Measurements from ENCODE around the gene FHIP1A. TPM values are rescaled to one million over a fixed set of nuclear protein-coding genes. Genes with fewer than 3 reads are reported as not detected.
"Not testable (repeated sequence)": the region's sequence is repeated elsewhere in the genome, so short reads cannot be mapped to it uniquely, and the experiment has no call there.

FHIP1A gene
- total RNA-seq, 4 donors from 2014 or later = 4.9 to 59.4 (median 9.0) TPM

DNA sequence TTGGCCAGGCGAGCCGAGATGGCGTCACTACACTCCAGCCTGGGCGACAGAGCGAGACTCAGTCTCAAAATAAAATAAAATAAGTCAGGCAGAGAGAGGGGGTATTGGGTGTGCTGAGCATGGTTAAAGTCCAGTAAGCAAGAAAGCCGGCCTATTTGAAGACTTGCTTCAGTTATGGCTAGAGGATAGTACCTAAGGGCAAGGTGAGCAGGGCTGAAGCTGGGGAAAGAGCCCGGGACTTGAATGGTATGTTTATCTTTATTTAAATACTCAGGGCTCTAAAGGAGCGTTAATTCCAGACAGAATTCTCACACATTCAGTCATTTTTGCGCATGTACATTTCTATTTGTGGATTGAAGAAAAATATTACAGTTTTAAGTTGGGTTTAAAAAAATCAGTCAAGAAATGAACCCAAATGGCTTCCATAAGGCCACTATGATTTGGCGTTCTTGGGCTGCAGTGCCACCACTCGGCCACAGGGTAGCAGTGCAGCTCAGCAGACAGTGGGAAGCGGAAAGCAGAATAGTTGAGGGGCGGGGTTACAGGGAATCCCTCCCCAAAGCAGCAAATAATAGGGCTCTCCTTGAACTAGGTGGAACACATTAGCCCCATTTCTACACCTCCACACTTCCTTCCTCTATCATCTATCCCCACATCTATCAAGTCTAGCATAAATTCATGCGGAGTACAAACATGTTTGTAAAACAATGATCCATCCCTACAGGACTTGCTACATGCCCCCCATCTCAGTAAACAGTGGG, 46.4 kb upstream of the FHIP1A start:
- peak; percentile 78 to 85 for DNase-seq (ENCODE audit: low spot score in 2 of 2)
- peak overlapping the region in 2 of 4 donors; percentile 19 to 60 for H3K27ac ChIP-seq
- H3K36me3 ChIP-seq = no peaks in the 10 kb centered on the region
- no peaks in the 10 kb centered on the region for H3K9me3 ChIP-seq
- H3K4me3 ChIP-seq = no peak overlapping the region
- H3K4me1 ChIP-seq = peaks cover 0 to 19% (median 5%) of the 10 kb centered on the region in 4 donors
- 39 to 49% methylated on average over 14 of the region's 14 CpGs for WGBS, 2 donors
- TF ChIP-seq EP300 (IDR thresholded peaks at IDR 0.05) (peak in 1 of 2 donors; percentile 26), POLR2A (IDR thresholded peaks at IDR 0.05) (no peak)
- TF ChIP-seq, protein P1, sequence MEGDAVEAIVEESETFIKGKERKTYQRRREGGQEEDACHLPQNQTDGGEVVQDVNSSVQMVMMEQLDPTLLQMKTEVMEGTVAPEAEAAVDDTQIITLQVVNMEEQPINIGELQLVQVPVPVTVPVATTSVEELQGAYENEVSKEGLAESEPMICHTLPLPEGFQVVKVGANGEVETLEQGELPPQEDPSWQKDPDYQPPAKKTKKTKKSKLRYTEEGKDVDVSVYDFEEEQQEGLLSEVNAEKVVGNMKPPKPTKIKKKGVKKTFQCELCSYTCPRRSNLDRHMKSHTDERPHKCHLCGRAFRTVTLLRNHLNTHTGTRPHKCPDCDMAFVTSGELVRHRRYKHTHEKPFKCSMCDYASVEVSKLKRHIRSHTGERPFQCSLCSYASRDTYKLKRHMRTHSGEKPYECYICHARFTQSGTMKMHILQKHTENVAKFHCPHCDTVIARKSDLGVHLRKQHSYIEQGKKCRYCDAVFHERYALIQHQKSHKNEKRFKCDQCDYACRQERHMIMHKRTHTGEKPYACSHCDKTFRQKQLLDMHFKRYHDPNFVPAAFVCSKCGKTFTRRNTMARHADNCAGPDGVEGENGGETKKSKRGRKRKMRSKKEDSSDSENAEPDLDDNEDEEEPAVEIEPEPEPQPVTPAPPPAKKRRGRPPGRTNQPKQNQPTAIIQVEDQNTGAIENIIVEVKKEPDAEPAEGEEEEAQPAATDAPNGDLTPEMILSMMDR (IDR thresholded peaks at IDR 0.05) = peak; percentile 90 to 98 (median 94)
- no peaks in the 10 kb centered on the region for H3K27me3 ChIP-seq

DNA sequence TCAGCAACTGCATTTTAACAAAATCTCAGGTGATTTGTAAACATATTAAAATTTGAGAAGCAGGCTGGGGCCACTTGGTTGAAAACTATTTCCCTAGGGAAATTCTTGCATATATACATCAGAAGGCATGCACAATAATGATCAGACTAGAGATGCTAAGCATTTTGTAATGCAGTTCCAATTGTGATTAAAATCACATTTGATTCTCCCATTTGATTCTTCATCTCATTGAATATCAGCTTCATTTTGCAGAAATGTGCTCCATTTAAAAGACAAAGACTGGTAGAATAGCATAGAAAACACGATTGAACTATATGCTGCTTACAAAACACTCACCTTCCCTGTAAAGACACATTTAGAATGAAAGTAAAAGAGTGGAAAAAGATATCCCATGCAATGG, 32.4 kb upstream of the FHIP1A start:
- no peaks in the 10 kb centered on the region for H3K27me3 ChIP-seq
- H3K4me1 ChIP-seq = no peaks in the 10 kb centered on the region
- H3K27ac ChIP-seq = no peak overlapping the region
- no peak overlapping the region for H3K4me3 ChIP-seq
- 52 to 78% methylated on average over 1 of the region's 1 CpG for WGBS, 2 donors
- no peak for DNase-seq (ENCODE audit: low spot score in 2 of 2)
- H3K36me3 ChIP-seq = no peaks in the 10 kb centered on the region
- TF ChIP-seq POLR2A (IDR thresholded peaks at IDR 0.05) = no peak
- TF ChIP-seq, protein P1 (IDR thresholded peaks at IDR 0.05) = no peak
- TF ChIP-seq EP300 (IDR thresholded peaks at IDR 0.05) = no peak
- H3K9me3 ChIP-seq = no peaks in the 10 kb centered on the region

DNA sequence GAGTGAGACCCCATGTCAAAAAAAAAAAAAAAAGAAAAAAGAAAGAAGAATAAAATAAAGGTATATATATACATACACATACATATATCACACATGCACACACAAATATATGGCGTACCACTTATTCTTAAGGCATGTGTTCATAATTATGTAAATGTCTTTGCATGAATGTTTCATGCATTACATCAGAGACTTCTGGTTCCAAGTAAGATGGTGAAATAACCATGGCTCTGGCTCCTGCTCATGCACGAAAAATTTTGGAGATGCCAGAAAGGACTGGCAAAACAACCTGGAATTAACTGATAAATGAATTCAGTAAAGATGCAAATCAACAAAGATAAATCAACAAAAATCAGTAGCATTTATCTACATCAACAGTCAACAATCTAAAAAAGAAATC, 19.7 kb upstream of the FHIP1A start:
- no peaks in the 10 kb centered on the region for H3K27me3 ChIP-seq
- 87 to 88% methylated on average over 2 of the region's 2 CpGs for WGBS, 2 donors
- no peaks in the 10 kb centered on the region for H3K36me3 ChIP-seq
- H3K4me1 ChIP-seq = no peaks in the 10 kb centered on the region
- DNase-seq (ENCODE audit: low spot score in 2 of 2) = no peak
- no peak overlapping the region for H3K4me3 ChIP-seq
- TF ChIP-seq POLR2A (IDR thresholded peaks at IDR 0.05) (no peak), EP300 (IDR thresholded peaks at IDR 0.05) (no peak)
- TF ChIP-seq, protein P1 (IDR thresholded peaks at IDR 0.05) = no peak
- H3K27ac ChIP-seq = no peak overlapping the region
- peaks cover 0 to 4% (median 0%) of the 10 kb centered on the region in 4 donors for H3K9me3 ChIP-seq

DNA sequence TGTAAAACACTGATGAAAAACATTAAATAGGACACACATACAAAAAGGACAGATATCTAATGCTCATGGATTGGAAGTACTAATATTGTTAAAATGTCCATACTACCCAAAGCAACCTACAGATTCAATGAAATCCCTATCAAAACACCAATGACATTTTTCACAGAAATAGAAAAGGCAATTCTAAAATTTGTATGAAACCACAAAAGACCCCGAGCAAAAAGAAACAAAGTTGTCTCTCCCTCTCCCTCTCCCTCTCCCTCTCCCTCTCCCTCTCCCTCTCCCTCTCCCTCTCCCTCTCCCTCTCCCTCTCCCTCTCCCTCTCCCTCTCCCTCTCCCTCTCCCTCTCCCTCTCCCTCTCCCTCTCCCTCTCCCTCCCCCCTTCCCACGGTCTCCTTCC, 19.2 kb upstream of the FHIP1A start:
- H3K9me3 ChIP-seq; H3K27ac ChIP-seq; H3K36me3 ChIP-seq; H3K4me3 ChIP-seq; H3K27me3 ChIP-seq; H3K4me1 ChIP-seq; DNase-seq (ENCODE audit: low spot score in 2 of 2): not testable (repeated sequence)
- 79 to 94% methylated on average over 2 of the region's 2 CpGs for WGBS, 2 donors

DNA sequence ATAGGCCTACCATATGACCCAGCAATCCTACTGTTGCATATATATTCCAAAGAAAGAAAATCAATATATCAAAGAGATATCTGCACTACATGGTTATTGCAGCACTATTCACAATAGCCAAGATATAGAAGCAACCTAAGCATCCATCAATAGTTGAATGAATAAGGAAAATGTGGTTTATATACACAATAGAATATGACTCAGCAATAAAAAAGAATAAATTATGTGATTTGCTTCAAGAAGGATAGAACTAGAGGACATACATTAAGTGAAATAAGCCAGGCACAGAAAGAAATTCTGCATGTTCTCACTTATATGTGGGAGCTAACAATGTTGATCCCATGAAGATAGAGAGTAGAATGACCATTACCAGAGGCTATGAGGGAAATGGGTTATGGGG, 13.1 kb upstream of the FHIP1A start:
- TF ChIP-seq EP300 (IDR thresholded peaks at IDR 0.05) (no peak), POLR2A (IDR thresholded peaks at IDR 0.05) (no peak)
- TF ChIP-seq, protein P1 (IDR thresholded peaks at IDR 0.05) = no peak
- no peaks in the 10 kb centered on the region for H3K27me3 ChIP-seq
- H3K4me3 ChIP-seq = no peak overlapping the region
- no peaks in the 10 kb centered on the region for H3K36me3 ChIP-seq
- peaks cover 0 to 4% (median 0%) of the 10 kb centered on the region in 4 donors for H3K9me3 ChIP-seq
- no peak overlapping the region for H3K27ac ChIP-seq
- DNase-seq (ENCODE audit: low spot score in 2 of 2) = no peak
- H3K4me1 ChIP-seq = no peaks in the 10 kb centered on the region
